PC-9 (cell line): Measurements from ENCODE around the gene AP2B1.
"Not testable (repeated sequence)": the region's sequence is repeated elsewhere in the genome, so short reads cannot be mapped to it uniquely, and the experiment has no call there.

Experiments
- EZH2 ChIP-seq: fragments of 200-600 bp; sonication (generic); IDR thresholded peaks from 2 replicates; pipeline ENCODE4 v1.8.0; 2017; ENCODE audit warnings: antibody characterized with exemption, low read depth
- TF ChIP-seq, protein P1 (sequence below): fragments of 200-600 bp; sonication (generic); conservative IDR thresholded peaks from 2 replicates; pipeline ENCODE4 v1.6.1; 2017; ENCODE audit warnings: mixed run types, antibody characterized with exemption, mild to moderate bottlenecking, moderate library complexity

- TF ChIP-seq, protein P1, sequence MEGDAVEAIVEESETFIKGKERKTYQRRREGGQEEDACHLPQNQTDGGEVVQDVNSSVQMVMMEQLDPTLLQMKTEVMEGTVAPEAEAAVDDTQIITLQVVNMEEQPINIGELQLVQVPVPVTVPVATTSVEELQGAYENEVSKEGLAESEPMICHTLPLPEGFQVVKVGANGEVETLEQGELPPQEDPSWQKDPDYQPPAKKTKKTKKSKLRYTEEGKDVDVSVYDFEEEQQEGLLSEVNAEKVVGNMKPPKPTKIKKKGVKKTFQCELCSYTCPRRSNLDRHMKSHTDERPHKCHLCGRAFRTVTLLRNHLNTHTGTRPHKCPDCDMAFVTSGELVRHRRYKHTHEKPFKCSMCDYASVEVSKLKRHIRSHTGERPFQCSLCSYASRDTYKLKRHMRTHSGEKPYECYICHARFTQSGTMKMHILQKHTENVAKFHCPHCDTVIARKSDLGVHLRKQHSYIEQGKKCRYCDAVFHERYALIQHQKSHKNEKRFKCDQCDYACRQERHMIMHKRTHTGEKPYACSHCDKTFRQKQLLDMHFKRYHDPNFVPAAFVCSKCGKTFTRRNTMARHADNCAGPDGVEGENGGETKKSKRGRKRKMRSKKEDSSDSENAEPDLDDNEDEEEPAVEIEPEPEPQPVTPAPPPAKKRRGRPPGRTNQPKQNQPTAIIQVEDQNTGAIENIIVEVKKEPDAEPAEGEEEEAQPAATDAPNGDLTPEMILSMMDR, result not testable (repeated sequence)
- not testable (repeated sequence) for TF ChIP-seq EZH2
Observed at GRCh38 chr17:35751541-35751940, 164.4 kb downstream of the AP2B1 start.
